Fibroblast of lung (primary cell): ENCODE measurements around the gene PPIL4. TPM values are rescaled to one million over a fixed set of nuclear protein-coding genes. Genes with fewer than 3 reads are reported as not detected.
A peak's percentile ranks its signal among the peaks of the same experiment; 100 is the strongest.

Source experiments
- DNase-seq, 2 donors: peaks; one replicate each; pipeline versions ENCODE4 v3.0.0 to v3.0.0-alpha.2; 2010; ENCODE audit warnings: low read depth in 2 of 2
- H2AFZ ChIP-seq: 2 replicates; pipeline ENCODE4 v1.5.1; 2012; ENCODE audit warnings: low read length, control low read depth, inconsistent platforms
- H3K27ac ChIP-seq: 2 replicates; pipeline ENCODE4 v1.5.1; 2011; ENCODE audit warnings: low read length, control low read depth; ENCODE audit not compliant: insufficient read depth
- H3K27me3 ChIP-seq: 2 replicates; pipeline ENCODE4 v1.5.1; 2011; ENCODE audit warnings: mild to moderate bottlenecking, low read length; ENCODE audit not compliant: control insufficient read depth, insufficient read depth
- H3K36me3 ChIP-seq: 2 replicates; pipeline ENCODE4 v1.5.1; 2011; ENCODE audit warnings: low read length; ENCODE audit not compliant: control insufficient read depth, insufficient read depth
- H3K4me1 ChIP-seq: 2 replicates; pipeline ENCODE4 v1.5.1; 2011; ENCODE audit warnings: low read length; ENCODE audit not compliant: control insufficient read depth, insufficient read depth; ENCODE audit errors: extremely low read depth
- H3K4me2 ChIP-seq: 2 replicates; pipeline ENCODE4 v1.5.1; 2011; ENCODE audit warnings: low read length, control low read depth; ENCODE audit not compliant: insufficient read depth; ENCODE audit errors: extremely low read depth
- H3K4me3 ChIP-seq, 4 experiments: fragments of 200-600 bp in 1 of 4; sonication (generic) in 1 of 4; replicated peaks in 1 of 4; 2 replicates each; pipeline ENCODE4 v1.5.1; 2011 to 2016; ENCODE audit warnings: low read length in 4 of 4, low read depth in 3 of 4, mild to moderate bottlenecking in 3 of 4, control low read depth in 2 of 4, inconsistent platforms in 1 of 4, mixed read lengths in 1 of 4; ENCODE audit not compliant: insufficient read depth in 1 of 4; ENCODE audit errors: control extremely low read depth in 1 of 4
- H3K79me2 ChIP-seq: 2 replicates; pipeline ENCODE4 v1.5.1; 2012; ENCODE audit warnings: mild to moderate bottlenecking, low read length, inconsistent platforms; ENCODE audit not compliant: control insufficient read depth, insufficient read depth
- H3K9ac ChIP-seq: 2 replicates; pipeline ENCODE4 v1.5.1; 2011; ENCODE audit warnings: mild to moderate bottlenecking, low read length, control low read depth; ENCODE audit not compliant: insufficient read depth
- H3K9me3 ChIP-seq: 2 replicates; pipeline ENCODE4 v1.5.1; 2012; ENCODE audit warnings: low read depth, low read length; ENCODE audit not compliant: control insufficient read depth, insufficient read depth
- H4K20me1 ChIP-seq: 2 replicates; pipeline ENCODE4 v1.5.1; 2011; ENCODE audit warnings: low read length; ENCODE audit not compliant: control insufficient read depth, insufficient read depth; ENCODE audit errors: extremely low read depth
- EZH2 ChIP-seq: IDR thresholded peaks from 2 replicates; pipeline ENCODE4 v1.5.1; 2012; ENCODE audit warnings: low read length, control low read depth, mild to moderate bottlenecking; ENCODE audit errors: missing control alignments
- polyA plus RNA-seq, 2 donors: library from polyadenylated mRNA; depleted of rRNA in 1 of 2; stranded (reverse) in 1 of 2; unstranded in 1 of 2; fragments of >200 nt; gene quantifications; 2 replicates each; pipeline ENCODE4 v1.2.1, GENCODE V29; 2011 to 2012; ENCODE audit warnings: missing spikeins in 1 of 2
- total RNA-seq: library from RNA; depleted of rRNA; stranded (reverse); fragments of >200 nt; gene quantifications from 2 replicates; pipeline ENCODE4 v1.2.1, GENCODE V29; 2014
- TF ChIP-seq, protein P1 (sequence below), 2 donors: IDR thresholded peaks in 1 of 2; conservative IDR thresholded peaks in 1 of 2; 1 replicate in 1 of 2; 2 replicates in 1 of 2; pipeline ENCODE4 v1.5.1; 2011 to 2012; ENCODE audit warnings: low read length in 2 of 2, control low read depth in 1 of 2, inconsistent platforms in 1 of 2, low read depth in 1 of 2, mild to moderate bottlenecking in 1 of 2

The PPIL4 gene
- total and polyA plus RNA-seq, 2 donors (not counting 1 experiment from before 2014, with no cell fraction given): 15.9 to 37.5 TPM

DNA sequence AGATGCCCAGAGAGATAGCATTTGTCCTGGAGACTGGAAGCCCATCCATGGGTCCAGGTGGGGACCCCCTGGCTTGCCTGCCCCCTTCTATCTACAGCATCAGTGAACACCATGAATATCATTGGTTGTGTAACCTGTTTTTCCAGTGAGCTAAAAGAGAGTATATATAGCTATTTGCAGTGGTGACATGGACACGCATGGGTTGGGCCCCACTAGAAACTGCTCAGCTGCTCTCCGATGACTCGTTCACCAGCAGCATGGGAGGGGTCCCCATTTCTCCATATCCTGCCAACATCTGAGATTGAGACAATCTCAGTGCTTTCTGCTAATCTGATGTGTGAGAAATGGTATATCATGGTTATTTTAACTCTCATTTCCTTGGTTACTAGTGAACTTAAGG, 57.0 kb downstream of the PPIL4 start:
- no peak overlapping the region for H2AFZ ChIP-seq
- no peak for TF ChIP-seq EZH2
- TF ChIP-seq, protein P1, sequence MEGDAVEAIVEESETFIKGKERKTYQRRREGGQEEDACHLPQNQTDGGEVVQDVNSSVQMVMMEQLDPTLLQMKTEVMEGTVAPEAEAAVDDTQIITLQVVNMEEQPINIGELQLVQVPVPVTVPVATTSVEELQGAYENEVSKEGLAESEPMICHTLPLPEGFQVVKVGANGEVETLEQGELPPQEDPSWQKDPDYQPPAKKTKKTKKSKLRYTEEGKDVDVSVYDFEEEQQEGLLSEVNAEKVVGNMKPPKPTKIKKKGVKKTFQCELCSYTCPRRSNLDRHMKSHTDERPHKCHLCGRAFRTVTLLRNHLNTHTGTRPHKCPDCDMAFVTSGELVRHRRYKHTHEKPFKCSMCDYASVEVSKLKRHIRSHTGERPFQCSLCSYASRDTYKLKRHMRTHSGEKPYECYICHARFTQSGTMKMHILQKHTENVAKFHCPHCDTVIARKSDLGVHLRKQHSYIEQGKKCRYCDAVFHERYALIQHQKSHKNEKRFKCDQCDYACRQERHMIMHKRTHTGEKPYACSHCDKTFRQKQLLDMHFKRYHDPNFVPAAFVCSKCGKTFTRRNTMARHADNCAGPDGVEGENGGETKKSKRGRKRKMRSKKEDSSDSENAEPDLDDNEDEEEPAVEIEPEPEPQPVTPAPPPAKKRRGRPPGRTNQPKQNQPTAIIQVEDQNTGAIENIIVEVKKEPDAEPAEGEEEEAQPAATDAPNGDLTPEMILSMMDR (conservative IDR thresholded peaks at IDR 0.05 in 1 of 2, IDR thresholded peaks at IDR 0.05 in 1 of 2; ENCODE audit: low read depth in 1 of 2, low read length in 2 of 2): no peak
- H3K27me3 ChIP-seq: no peaks in the 10 kb centered on the region

DNA sequence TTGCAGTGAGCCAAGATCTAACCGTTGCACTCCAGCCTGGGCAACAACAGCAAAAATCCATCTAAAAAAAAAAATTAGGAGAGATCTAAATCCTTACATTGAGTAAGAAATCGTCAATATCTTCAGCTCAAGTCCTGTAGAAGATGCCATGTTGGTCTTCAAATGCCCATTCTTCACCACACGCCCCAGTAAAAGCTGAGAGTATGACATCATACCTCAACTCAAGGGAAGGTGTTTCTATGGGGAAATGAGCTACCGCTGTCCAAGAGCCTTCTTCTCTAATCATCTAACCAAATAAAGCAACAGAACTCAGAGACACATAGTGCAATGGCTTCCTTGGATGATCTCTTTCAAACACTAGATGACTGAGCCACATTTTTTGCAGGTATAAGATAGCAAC, 58.5 kb downstream of the PPIL4 start:
- H4K20me1 ChIP-seq: no peaks in the 10 kb centered on the region
- H3K36me3 ChIP-seq: no peaks in the 10 kb centered on the region
- H3K27me3 ChIP-seq: no peaks in the 10 kb centered on the region
- no peaks in the 10 kb centered on the region for H3K79me2 ChIP-seq
- H3K9ac ChIP-seq: no peak overlapping the region
- H3K4me3 ChIP-seq: no peak overlapping the region
- TF ChIP-seq, protein P1 (conservative IDR thresholded peaks at IDR 0.05 in 1 of 2, IDR thresholded peaks at IDR 0.05 in 1 of 2; ENCODE audit: low read depth in 1 of 2, low read length in 2 of 2): no peak
- TF ChIP-seq EZH2: no peak
- H3K9me3 ChIP-seq: no peaks in the 10 kb centered on the region
- no peak overlapping the region for H2AFZ ChIP-seq
- H3K27ac ChIP-seq: no peak overlapping the region
- no peak overlapping the region for H3K4me2 ChIP-seq
- no peak for DNase-seq
- no peaks in the 10 kb centered on the region for H3K4me1 ChIP-seq

More for the DNA sequence above, 57.0 kb downstream of the PPIL4 start:
- no peaks in the 10 kb centered on the region for H3K9me3 ChIP-seq
- H4K20me1 ChIP-seq: no peaks in the 10 kb centered on the region
- no peaks in the 10 kb centered on the region for H3K36me3 ChIP-seq
- H3K9ac ChIP-seq: no peak overlapping the region
- no peaks in the 10 kb centered on the region for H3K4me1 ChIP-seq
- DNase-seq: peak in 1 of 2 donors; percentile 39
- H3K27ac ChIP-seq: no peak overlapping the region
- no peaks in the 10 kb centered on the region for H3K79me2 ChIP-seq
- H3K4me2 ChIP-seq: no peak overlapping the region
- H3K4me3 ChIP-seq: no peak overlapping the region

DNA sequence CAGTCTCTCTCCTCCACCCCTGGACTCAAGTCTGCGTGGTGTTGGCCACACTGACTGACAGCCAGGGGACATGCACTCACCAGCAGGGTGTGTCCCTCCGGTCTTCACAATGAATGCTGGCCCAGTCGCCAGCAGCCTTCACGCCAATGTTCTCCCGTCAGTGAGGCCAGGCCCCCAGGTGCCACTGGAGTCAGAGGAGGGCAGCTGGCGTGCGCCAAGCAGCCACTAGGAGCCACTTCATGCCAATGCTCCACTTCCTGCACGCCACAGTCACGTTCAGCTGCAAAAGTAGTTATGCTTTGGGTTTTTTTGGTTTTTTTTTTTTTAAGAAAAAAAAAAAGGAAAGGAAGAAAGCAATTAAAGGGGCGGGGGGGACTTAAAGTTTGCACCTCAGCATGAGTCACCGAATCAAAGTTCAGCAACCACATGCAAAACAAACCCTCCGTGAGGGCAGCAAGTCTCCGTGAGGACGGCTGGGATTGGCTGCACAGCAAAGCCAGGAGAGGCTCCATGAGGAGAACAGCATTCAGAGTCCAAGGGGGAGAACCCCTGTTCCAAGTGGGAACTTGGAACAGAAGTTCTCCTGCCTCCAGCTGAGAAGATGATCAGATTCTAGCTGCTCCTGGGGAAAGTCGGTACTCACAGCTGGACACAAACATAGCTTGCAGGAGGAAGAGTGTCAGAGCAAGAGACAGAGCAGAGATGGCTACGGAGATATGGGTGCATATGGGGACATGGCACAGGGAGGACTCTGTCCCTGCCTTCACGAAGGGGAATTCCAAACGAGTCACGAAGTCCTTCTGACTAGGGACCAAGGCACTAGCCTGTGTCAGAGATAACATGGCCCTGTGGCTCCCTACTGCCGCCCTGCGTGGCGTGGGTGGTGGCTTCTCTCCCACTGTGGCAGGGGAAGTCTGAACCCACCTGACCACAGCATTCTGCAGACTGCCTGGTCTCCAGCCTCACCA, 60.8 kb downstream of the PPIL4 start, which contains the start of gene ZC3H12D:
ZC3H12D (minus strand) TSS at position 282 of the 968 bp plus-strand sequence. CDS start 10,471 bp downstream, outside the sequence.
- Histone ChIP-seq H2AFZ (no peak within 1 kb of the TSS), H3K27ac (no peak within 1 kb of the TSS), H3K9me3 (no peaks in the 10 kb centered on the region), H3K9ac (no peak within 1 kb of the TSS), H3K27me3 (no peaks in the 10 kb centered on the region), H3K79me2 (no peaks in the 10 kb centered on the region), H3K4me3 (no peak within 1 kb of the TSS), H3K4me2 (no peak within 1 kb of the TSS), H3K36me3 (no peaks in the 10 kb centered on the region), H3K4me1 (no peaks in the 10 kb centered on the region), H4K20me1 (no peaks in the 10 kb centered on the region)
- TF ChIP-seq, protein P1 (conservative IDR thresholded peaks at IDR 0.05 in 1 of 2, IDR thresholded peaks at IDR 0.05 in 1 of 2; ENCODE audit: low read depth in 1 of 2, low read length in 2 of 2): no peak
- TF ChIP-seq EZH2: no peak
- peak; percentile 44 to 60 for DNase-seq
